ENCODE measurements around the gene CLCNKB.

The CLCNKB gene

DNA sequence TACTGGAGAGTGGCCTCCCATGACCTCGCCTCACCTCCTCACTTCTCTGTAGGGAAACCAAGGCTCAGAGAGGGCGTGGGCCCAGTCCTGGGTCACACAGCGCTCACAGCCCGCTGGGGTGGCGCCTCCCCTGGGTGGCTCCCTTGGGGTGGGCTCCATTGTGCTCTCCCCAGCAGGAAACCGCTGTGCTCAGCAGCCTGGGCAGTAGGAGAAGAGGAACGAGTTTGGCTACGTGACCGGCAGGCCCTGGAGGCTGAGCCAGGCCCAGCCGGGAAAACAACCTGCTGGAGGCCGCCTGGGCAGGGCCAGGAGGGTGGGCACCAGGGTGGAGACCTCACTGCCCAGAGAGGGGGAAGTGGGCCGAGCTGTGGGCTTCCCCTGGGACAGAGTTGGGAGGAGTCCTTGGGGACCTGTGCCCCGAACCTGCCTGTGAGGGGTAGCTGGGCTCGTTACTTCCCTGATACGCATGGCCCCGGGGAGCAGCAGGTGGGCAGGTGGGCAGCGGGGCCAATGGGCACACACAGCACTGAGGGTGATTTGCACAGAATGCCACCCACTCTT is 44.8 kb downstream of the CLCNKB start:
- H3K4me3 ChIP-seq (replicated peaks in 1 of 2; ENCODE audit: low read depth in 2 of 2, low read length in 2 of 2), result no peak overlapping the region
- no peak for DNase-seq (ENCODE audit: low read depth in 2 of 2)
- TF ChIP-seq, protein P1, sequence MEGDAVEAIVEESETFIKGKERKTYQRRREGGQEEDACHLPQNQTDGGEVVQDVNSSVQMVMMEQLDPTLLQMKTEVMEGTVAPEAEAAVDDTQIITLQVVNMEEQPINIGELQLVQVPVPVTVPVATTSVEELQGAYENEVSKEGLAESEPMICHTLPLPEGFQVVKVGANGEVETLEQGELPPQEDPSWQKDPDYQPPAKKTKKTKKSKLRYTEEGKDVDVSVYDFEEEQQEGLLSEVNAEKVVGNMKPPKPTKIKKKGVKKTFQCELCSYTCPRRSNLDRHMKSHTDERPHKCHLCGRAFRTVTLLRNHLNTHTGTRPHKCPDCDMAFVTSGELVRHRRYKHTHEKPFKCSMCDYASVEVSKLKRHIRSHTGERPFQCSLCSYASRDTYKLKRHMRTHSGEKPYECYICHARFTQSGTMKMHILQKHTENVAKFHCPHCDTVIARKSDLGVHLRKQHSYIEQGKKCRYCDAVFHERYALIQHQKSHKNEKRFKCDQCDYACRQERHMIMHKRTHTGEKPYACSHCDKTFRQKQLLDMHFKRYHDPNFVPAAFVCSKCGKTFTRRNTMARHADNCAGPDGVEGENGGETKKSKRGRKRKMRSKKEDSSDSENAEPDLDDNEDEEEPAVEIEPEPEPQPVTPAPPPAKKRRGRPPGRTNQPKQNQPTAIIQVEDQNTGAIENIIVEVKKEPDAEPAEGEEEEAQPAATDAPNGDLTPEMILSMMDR (IDR thresholded peaks at IDR 0.05; ENCODE audit: low read depth, low read length), result no peak

DNA sequence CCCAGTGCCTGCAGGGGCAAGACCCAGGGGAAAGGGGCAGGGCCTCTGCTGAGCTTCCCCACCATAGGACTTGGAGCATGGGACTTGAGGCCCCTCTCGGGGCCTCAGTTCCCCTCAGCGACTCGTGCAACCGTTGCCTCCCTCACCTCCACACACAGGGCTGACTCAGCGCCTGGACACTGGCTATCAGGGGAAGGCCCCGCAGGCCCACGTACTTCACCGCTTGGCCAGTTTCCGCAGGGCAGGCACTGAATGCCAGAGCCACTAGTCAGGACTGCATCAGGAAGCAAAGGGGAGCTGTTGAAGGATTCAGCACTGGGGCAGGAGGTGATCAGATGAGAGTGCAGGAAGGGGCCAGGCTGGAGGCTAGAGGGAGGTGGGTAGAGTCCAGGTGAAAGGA is 45.4 kb downstream of the CLCNKB start:
- peak; percentile 87 to 89 for DNase-seq (ENCODE audit: low read depth in 2 of 2)
- no peak overlapping the region for H3K4me3 ChIP-seq (replicated peaks in 1 of 2; ENCODE audit: low read depth in 2 of 2, low read length in 2 of 2)
- TF ChIP-seq, protein P1 (IDR thresholded peaks at IDR 0.05; ENCODE audit: low read depth, low read length), result no peak

DNA sequence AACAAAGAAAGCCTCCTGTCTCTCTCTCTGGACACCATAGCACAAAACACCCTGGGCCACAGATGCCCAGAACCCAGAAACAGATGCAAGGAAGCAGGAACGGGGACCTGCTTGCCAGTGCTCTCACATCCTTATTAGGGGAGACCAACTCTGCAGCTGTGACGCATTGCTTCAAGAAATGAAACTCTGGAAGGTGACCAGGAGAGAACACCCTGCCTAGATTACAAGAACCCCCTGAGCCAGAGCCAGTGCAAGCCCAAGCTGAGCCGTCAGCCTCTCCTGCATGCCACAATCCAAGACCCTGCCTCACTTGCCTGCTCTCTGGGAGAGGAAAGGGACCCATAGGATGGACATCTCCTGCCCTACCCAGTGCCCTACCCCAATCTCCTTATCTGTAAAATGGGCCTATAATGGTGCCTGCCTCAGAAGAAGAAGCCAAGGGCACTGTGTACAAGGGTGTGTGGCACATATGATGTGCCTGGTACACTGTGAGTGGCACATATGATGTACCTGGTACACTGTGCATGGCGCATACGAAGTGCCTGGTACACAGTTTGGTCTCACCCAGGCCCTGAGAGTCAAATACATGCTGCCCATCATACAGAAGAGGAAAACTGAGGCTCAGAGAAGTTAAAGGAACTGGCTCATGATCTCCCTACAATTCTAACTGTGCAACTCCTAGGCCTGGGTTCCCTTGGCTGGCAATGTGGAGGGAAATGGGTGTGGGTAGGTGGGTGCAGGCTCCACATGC is 46.7 kb downstream of the CLCNKB start:
- H3K4me3 ChIP-seq (replicated peaks in 1 of 2; ENCODE audit: low read depth in 2 of 2, low read length in 2 of 2), result no peak overlapping the region
- DNase-seq (ENCODE audit: low read depth in 2 of 2), result no peak
- TF ChIP-seq, protein P1 (IDR thresholded peaks at IDR 0.05; ENCODE audit: low read depth, low read length), result no peak

GRCh38 chr1:16091296-16091695 is 47.7 kb downstream of the CLCNKB start:
- no peak for DNase-seq (ENCODE audit: low read depth in 2 of 2)
- TF ChIP-seq, protein P1 (IDR thresholded peaks at IDR 0.05; ENCODE audit: low read depth, low read length), result no peak

GRCh38 chr1:16092097-16092922 is 48.7 kb downstream of the CLCNKB start:
- TF ChIP-seq, protein P1 (IDR thresholded peaks at IDR 0.05; ENCODE audit: low read depth, low read length), result no peak
- no peak for DNase-seq (ENCODE audit: low read depth in 2 of 2)
- no peak overlapping the region for H3K4me3 ChIP-seq (replicated peaks in 1 of 2; ENCODE audit: low read depth in 2 of 2, low read length in 2 of 2)

More at GRCh38 chr1:16091296-16091695, 47.7 kb downstream of the CLCNKB start:
- H3K4me3 ChIP-seq (replicated peaks in 1 of 2; ENCODE audit: low read depth in 2 of 2, low read length in 2 of 2), result no peak overlapping the region

GRCh38 chr1:16092923-16093511 is 49.4 kb downstream of the CLCNKB start:
- no peak overlapping the region for H3K4me3 ChIP-seq (replicated peaks in 1 of 2; ENCODE audit: low read depth in 2 of 2, low read length in 2 of 2)
- no peak for DNase-seq (ENCODE audit: low read depth in 2 of 2)
- TF ChIP-seq, protein P1 (IDR thresholded peaks at IDR 0.05; ENCODE audit: low read depth, low read length), result no peak
